ENCODE results near the gene MVB12B. TPM values are rescaled to one million over a fixed set of nuclear protein-coding genes. Genes with fewer than 3 reads are reported as not detected.

MVB12B gene
- polyA plus RNA-seq, 1 donor from 2014 or later = 39.5 TPM

GRCh38 chr9:126448865-126449577 is 122.4 kb downstream of the MVB12B start:
- H3K36me3 ChIP-seq (ENCODE audit: insufficient read depth, low read length) = no peaks in the 10 kb centered on the region
- H3K9me3 ChIP-seq (ENCODE audit: low read length) = no peaks in the 10 kb centered on the region
- H3F3A ChIP-seq (ENCODE audit: insufficient read depth, low read length, poor library complexity, severe bottlenecking) = no peaks in the 10 kb centered on the region
- no peaks in the 10 kb centered on the region for H3K9me2 ChIP-seq (ENCODE audit: insufficient read depth, low read length)
- no peak overlapping the region for H3K27ac ChIP-seq (ENCODE audit: low read length)
- no peak overlapping the region for H3K4me3 ChIP-seq (ENCODE audit: low read length)
- H3K27me3 ChIP-seq (ENCODE audit: insufficient read depth, low read depth, low read length) = no peaks in the 10 kb centered on the region
- H3K79me2 ChIP-seq (replicated peaks; ENCODE audit: insufficient read depth, low read length) = no peaks in the 10 kb centered on the region
- no peak overlapping the region for H3K4me2 ChIP-seq (ENCODE audit: low read length)
- TF ChIP-seq TAF1 (IDR thresholded peaks at IDR 0.05; ENCODE audit: low read depth) (no peak), POLR2AphosphoS5 (IDR thresholded peaks at IDR 0.05) (no peak), MXI1 (conservative IDR thresholded peaks at IDR 0.05; ENCODE audit: poor library complexity, severe bottlenecking) (no peak), REST (IDR thresholded peaks at IDR 0.05; ENCODE audit: borderline replicate concordance) (no peak), EP300 (conservative IDR thresholded peaks at IDR 0.05; ENCODE audit: poor library complexity, severe bottlenecking) (no peak), EZH2 (IDR thresholded peaks at IDR 0.05; ENCODE audit: borderline replicate concordance, insufficient read depth, low read length, poor library complexity, severe bottlenecking) (no peak), SMC3 (conservative IDR thresholded peaks at IDR 0.05; ENCODE audit: poor library complexity) (no peak), RAD21 (conservative IDR thresholded peaks at IDR 0.05) (no peak)
- TF ChIP-seq, protein P1, sequence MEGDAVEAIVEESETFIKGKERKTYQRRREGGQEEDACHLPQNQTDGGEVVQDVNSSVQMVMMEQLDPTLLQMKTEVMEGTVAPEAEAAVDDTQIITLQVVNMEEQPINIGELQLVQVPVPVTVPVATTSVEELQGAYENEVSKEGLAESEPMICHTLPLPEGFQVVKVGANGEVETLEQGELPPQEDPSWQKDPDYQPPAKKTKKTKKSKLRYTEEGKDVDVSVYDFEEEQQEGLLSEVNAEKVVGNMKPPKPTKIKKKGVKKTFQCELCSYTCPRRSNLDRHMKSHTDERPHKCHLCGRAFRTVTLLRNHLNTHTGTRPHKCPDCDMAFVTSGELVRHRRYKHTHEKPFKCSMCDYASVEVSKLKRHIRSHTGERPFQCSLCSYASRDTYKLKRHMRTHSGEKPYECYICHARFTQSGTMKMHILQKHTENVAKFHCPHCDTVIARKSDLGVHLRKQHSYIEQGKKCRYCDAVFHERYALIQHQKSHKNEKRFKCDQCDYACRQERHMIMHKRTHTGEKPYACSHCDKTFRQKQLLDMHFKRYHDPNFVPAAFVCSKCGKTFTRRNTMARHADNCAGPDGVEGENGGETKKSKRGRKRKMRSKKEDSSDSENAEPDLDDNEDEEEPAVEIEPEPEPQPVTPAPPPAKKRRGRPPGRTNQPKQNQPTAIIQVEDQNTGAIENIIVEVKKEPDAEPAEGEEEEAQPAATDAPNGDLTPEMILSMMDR (IDR thresholded peaks at IDR 0.05; ENCODE audit: poor library complexity, severe bottlenecking) = no peak
- H3K9ac ChIP-seq (ENCODE audit: low read length) = no peak overlapping the region
- H2AFZ ChIP-seq (ENCODE audit: low read depth, low read length) = no peak overlapping the region
- no peaks in the 10 kb centered on the region for H4K20me1 ChIP-seq (ENCODE audit: insufficient read depth)

DNA sequence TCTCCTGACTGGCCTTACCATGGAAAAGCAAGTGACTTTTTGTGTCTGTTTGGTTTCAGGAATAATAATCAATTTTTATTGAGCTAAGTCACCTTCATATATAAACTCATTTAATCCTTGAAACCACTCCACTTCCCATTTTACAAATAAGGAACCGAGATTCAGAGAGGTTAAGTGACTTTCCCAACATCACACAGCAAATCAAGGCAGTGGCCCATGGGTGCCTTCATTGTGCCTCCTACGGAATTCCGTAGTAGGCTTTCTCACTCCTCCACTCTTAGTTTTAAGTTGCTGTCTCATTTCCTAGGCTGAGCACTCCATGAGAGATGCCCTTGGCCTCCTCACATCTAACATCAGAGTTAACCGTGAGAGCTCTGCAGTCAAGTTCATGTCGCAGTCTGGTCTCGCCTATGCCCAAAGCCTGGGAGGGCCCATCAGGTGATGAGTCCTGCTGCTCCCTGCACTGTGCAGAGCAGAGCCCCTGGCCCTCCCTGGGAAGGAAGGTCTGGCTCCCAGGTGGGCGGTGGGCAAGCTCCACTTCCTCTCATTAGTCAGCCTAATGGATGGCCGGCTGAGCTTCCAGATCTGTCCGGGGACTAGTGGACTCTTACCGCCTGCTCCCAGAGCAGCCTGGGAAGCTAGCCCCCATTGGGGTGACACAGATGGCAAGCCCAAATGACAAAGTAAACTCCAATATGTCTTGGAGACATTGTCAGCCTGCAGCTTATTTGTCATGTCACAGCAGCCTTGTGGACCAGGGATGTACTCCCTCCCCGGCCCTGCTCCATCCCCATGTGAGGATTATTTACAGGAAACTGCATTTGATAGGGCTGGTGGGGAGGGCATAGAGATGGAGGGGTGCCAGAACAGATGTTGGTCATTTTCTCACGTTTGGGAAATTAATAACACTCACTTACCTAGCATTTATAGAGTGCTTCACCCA is 123.4 kb downstream of the MVB12B start:
- Histone ChIP-seq H3K27ac (ENCODE audit: low read length) (no peak overlapping the region), H3K9me3 (ENCODE audit: low read length) (no peaks in the 10 kb centered on the region), H4K20me1 (ENCODE audit: insufficient read depth) (no peaks in the 10 kb centered on the region)

More for the DNA sequence above, 123.4 kb downstream of the MVB12B start:
- Histone ChIP-seq H3K9me2 (ENCODE audit: insufficient read depth, low read length) (no peaks in the 10 kb centered on the region), H3K4me2 (ENCODE audit: low read length) (no peak overlapping the region), H3F3A (ENCODE audit: insufficient read depth, low read length, poor library complexity, severe bottlenecking) (no peaks in the 10 kb centered on the region), H3K27me3 (ENCODE audit: insufficient read depth, low read depth, low read length) (no peaks in the 10 kb centered on the region), H3K36me3 (ENCODE audit: insufficient read depth, low read length) (no peaks in the 10 kb centered on the region), H3K79me2 (replicated peaks; ENCODE audit: insufficient read depth, low read length) (no peaks in the 10 kb centered on the region), H3K4me3 (ENCODE audit: low read length) (no peak overlapping the region), H2AFZ (ENCODE audit: low read depth, low read length) (no peak overlapping the region), H3K9ac (ENCODE audit: low read length) (no peak overlapping the region)
- no peak for TF ChIP-seq EP300 (conservative IDR thresholded peaks at IDR 0.05; ENCODE audit: poor library complexity, severe bottlenecking)
- TF ChIP-seq SMC3 (conservative IDR thresholded peaks at IDR 0.05; ENCODE audit: poor library complexity) = no peak
- TF ChIP-seq, protein P1 (IDR thresholded peaks at IDR 0.05; ENCODE audit: poor library complexity, severe bottlenecking) = no peak
- TF ChIP-seq MXI1 (conservative IDR thresholded peaks at IDR 0.05; ENCODE audit: poor library complexity, severe bottlenecking) = no peak
- TF ChIP-seq REST (IDR thresholded peaks at IDR 0.05; ENCODE audit: borderline replicate concordance) = no peak
- no peak for TF ChIP-seq TAF1 (IDR thresholded peaks at IDR 0.05; ENCODE audit: low read depth)
- TF ChIP-seq RAD21 (conservative IDR thresholded peaks at IDR 0.05) = no peak
- no peak for TF ChIP-seq EZH2 (IDR thresholded peaks at IDR 0.05; ENCODE audit: borderline replicate concordance, insufficient read depth, low read length, poor library complexity, severe bottlenecking)
- TF ChIP-seq POLR2AphosphoS5 (IDR thresholded peaks at IDR 0.05) = no peak
